Stromal cell of bone marrow (primary cell): ENCODE measurements around the gene CDC14A.
A peak's percentile ranks its signal among the peaks of the same experiment; 100 is the strongest.

Source experiments
- DNase-seq: peaks from one replicate; pipeline ENCODE4 v3.0.0-alpha.2; 2012; ENCODE audit warnings: low read depth

Gene CDC14A

GRCh38 chr1:100448366-100448765, 96.1 kb downstream of the CDC14A start:
- DNase-seq: peak; percentile 30

- DNase-seq: no peak
These were observed 97.2 kb downstream of the CDC14A start for GRCh38 chr1:100449477-100449876.

GRCh38 chr1:100452641-100453040, 100.3 kb downstream of the CDC14A start:
- no peak for DNase-seq

DNA sequence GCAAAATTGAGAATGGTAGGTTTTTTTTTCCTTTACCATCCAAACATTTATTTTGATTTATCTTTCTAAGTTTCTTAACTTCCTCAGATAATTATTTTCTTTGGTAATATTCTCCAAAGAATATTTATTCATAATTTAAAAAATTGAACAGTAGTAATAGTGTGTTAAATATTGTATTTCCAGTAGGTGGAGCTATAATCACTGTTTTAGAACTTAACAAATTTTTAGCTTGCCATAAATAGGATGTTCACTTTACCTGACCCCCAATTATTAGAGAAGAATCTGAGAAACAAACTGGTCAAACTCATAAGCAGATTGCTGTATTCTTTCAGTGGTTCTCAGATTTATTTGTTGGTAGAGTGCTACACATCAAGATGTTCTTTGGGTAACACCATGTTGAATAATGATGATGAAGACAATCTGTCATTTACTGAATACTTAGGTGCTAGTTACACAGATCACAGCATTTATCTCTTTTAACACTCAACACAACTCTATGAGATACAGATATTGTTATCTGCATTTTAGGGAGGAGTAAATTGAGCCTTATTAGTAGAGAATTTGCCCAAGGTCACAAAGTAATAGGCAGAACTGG, 103.3 kb downstream of the CDC14A start:
- no peak for DNase-seq

GRCh38 chr1:100456880-100457279, 104.6 kb downstream of the CDC14A start:
- no peak for DNase-seq

- DNase-seq: no peak
These were observed 105.4 kb downstream of the CDC14A start for GRCh38 chr1:100457683-100458082.

DNA sequence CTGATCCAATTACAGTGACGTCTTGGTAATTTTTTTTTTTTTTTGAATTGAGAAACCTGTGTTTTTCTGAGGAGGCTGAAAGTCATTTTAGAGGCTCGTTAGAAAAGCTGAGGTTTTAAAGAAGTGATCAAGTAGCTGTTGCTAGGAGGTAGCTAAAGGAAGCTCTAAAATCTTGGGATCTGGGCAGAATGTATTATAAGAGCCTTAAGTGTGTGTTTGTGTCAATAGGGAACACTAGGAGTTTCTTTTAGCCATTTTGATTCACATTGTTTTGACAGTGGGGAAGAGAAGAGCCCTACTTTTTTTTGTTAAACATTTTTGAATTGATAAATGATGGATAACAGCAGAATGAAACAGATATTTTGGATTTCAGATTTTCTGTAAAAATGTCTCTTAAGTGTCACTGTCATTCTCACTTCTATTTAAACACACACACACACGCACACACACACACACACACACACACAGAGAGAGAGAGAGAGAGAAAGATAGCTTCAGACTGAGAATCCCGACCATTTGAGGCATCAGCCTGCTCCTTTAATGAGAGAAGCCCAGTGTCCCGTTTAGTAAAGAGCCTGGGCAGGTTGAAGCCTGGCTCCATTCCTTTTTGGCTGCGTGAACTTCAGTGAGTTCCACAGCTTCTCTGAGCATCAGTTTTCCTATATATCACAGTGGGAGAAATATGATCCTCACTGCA, 106.5 kb downstream of the CDC14A start:
- DNase-seq: no peak

GRCh38 chr1:100459358-100460114, 107.2 kb downstream of the CDC14A start:
- DNase-seq: peak; percentile 55

GRCh38 chr1:100461222-100461621, 108.9 kb downstream of the CDC14A start:
- DNase-seq: no peak

GRCh38 chr1:100462326-100463025, 110.2 kb downstream of the CDC14A start:
- DNase-seq: no peak

DNA sequence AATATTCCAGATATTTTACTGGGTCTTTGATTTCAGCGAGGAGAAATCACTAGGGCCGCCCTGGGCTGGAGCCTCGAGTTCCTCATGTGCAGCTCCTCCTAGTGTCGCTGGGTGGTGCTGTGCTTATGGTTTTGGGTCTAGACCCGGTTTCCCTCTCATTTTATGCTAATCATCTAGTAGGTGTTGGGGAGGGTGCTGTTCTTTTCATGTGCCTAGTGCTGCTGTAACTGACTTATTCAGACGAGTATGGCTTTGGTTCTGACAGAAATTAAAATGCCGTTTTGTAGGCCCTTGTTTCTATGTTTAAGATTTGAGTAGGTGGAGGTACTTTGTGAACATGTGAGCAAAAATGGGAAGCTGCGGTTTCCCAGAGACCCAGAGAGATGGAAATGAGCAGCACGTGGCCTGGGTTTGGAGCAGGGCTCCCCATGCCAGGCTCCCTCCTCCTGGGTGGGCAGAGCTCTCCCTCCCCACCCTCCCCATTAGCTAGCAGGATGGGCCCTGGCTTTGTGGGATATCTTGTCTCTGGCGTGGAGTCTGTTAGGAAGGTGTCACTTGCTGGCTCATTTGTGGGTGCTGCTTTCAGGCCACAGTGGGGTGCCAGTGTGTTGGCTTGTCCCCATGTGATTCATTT, 111.6 kb downstream of the CDC14A start:
- peak; percentile 59 for DNase-seq

DNA sequence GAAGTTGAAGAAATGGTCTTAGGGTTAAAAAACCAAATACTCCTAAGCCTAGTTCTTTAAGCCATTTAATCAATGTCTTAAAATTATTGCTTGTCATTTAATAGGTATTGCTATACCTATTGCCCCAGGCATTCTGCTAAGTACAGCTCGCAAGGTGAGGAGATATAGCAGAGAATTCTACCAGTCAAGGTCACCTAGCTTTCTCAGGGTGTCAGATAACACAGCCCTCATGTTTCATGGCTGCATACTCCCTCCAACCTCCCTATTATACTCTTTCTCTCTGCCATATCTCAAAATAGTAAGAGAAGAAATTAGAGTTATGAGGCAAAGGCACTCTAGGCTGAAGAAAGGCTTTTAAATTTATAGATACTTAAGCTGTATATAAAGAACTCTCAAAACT, 117.3 kb downstream of the CDC14A start:
- no peak for DNase-seq

- DNase-seq: no peak
These were observed 122.5 kb downstream of the CDC14A start for GRCh38 chr1:100474834-100475233.

- DNase-seq: no peak
These were observed 124.5 kb downstream of the CDC14A start for GRCh38 chr1:100476735-100477290.

GRCh38 chr1:100478816-100479215, 126.5 kb downstream of the CDC14A start:
- DNase-seq: no peak

GRCh38 chr1:100479620-100480338, 127.5 kb downstream of the CDC14A start:
- no peak for DNase-seq

- DNase-seq: no peak
These were observed 129.0 kb downstream of the CDC14A start for GRCh38 chr1:100481303-100481702.

DNA sequence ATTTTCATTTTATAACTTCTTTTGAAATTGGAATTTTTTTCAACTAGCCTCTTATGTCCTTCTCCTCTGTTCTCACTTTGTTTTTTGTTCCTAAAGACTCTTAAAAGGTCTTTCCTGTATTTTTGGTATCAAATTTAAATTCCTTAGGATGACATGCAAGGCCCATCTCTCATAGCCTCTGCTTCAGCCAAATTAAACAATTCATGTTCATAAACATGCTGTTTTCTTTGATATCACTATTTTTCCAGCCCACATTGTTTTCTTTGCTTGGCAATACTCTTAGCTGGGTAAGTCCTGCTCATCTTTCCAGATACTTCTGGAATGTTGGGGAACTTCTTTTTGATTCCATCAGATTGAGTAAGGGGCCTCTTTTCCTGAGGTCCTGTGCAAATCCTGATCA, 129.9 kb downstream of the CDC14A start:
- DNase-seq: no peak

GRCh38 chr1:100482748-100483147, 130.4 kb downstream of the CDC14A start:
- DNase-seq: no peak

- DNase-seq: no peak
These were observed 130.9 kb downstream of the CDC14A start for GRCh38 chr1:100483230-100483629.

DNA sequence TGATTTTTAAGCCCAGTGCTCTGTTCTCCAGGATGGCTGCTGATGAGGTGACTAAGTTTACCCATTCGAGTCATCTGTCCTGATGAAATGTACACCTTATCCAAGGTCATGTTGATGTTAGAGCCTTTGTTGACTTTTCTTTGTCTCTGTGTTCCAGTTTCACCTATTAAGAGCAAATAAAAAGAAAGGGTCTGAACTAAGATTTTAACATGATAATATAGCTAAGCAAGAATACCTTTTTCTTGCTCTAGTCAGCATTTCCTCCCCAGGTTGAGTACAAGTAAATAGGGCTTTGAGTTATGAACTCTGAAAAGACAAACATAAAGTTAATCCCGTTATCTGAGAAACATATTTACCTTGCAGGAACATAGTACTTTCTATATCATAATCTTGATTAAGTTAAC, 133.6 kb downstream of the CDC14A start:
- no peak for DNase-seq
